AG04449 (cell line): Measurements from ENCODE around the gene ZNF385C.

Source experiments
- CTCF ChIA-PET: fragments of 350-600 bp; formaldehyde crosslinking; extraction: SDS; loops from one replicate; lab custom pipeline; 2021; ENCODE audit warnings: antibody characterized with exemption; lab: Yijun Ruan, JAX
- POLR2A ChIA-PET: fragments of 400-600, 350-600 bp; formaldehyde crosslinking; extraction: SDS; loops from one replicate; lab custom pipeline; 2020; ENCODE audit warnings: antibody characterized with exemption, inconsistent platforms; lab: Yijun Ruan, JAX
- DNase-seq: peaks from one replicate; pipeline ENCODE4 v3.0.0-alpha.2; 2010; ENCODE audit warnings: low read depth, low spot score
- H3K4me3 ChIP-seq: 2 replicates; pipeline ENCODE4 v1.5.1; 2011; ENCODE audit warnings: low read depth, mild to moderate bottlenecking, control low read depth, low read length
- TF ChIP-seq, protein P1 (sequence below): IDR thresholded peaks from one replicate; pipeline ENCODE4 v1.5.1; 2011; ENCODE audit warnings: mild to moderate bottlenecking, moderate library complexity, low read length, control low read depth, inconsistent platforms; ENCODE audit not compliant: insufficient read depth; ENCODE audit errors: missing control alignments

ZNF385C gene

GRCh38 chr17:42117397-42118125, 19.3 kb upstream of the ZNF385C start:
- DNase-seq: no peak
- no peak overlapping the region for H3K4me3 ChIP-seq
- ChIA-PET POLR2A (no interaction called here), CTCF (interaction anchor here (0.6 to 25.6 kb wide), 18 partner anchors 10 to 410 kb away, joined by 3 to 451 read pairs (median 6); partner anchors contain the start of genes CNP, DNAJC7, KCNH4 and NKIRAS2)
- TF ChIP-seq, protein P1, sequence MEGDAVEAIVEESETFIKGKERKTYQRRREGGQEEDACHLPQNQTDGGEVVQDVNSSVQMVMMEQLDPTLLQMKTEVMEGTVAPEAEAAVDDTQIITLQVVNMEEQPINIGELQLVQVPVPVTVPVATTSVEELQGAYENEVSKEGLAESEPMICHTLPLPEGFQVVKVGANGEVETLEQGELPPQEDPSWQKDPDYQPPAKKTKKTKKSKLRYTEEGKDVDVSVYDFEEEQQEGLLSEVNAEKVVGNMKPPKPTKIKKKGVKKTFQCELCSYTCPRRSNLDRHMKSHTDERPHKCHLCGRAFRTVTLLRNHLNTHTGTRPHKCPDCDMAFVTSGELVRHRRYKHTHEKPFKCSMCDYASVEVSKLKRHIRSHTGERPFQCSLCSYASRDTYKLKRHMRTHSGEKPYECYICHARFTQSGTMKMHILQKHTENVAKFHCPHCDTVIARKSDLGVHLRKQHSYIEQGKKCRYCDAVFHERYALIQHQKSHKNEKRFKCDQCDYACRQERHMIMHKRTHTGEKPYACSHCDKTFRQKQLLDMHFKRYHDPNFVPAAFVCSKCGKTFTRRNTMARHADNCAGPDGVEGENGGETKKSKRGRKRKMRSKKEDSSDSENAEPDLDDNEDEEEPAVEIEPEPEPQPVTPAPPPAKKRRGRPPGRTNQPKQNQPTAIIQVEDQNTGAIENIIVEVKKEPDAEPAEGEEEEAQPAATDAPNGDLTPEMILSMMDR: no peak

DNA sequence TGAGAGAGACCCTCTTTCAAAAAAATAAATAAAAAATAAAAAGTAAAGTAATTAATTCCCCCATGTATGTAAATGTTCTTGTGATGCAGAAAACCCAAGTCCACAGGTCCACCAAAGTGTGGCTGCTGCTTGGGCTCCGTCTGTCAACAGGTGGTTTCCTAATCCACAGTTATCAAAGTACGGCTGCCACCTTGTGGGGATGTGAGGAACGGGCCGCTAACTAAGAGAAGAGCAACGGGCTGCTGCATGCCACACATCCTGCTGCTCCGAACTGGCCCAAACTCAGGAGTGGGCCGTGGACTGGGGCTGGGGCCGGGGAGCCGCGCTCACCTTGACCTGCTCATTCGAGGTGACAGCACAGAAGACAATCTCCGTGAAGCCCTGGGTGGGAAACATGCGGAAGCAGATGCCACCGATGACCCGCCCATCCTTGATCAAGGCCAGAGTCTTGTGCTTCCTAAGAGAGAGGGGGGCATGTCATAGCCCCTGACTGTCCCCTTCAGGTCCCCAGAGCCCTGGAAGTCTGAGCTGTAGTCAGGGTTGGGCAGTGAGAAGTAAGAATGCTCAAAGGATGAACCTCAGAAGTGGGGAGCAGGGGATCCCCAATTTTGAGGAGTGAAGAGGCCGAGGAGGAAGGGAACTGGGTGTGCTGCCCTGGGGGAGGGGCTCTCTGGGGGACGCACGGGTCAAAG, 18.6 kb upstream of the ZNF385C start:
- TF ChIP-seq, protein P1: peak; percentile 89
- POLR2A ChIA-PET: no interaction called here
- CTCF ChIA-PET: interaction anchor here (0.6 to 25.6 kb wide), 18 partner anchors 10 to 206 kb away, joined by 3 to 451 read pairs (median 6); partner anchors contain the start of genes CNP, DNAJC7, KCNH4 and NKIRAS2
- H3K4me3 ChIP-seq: no peak overlapping the region
- no peak for DNase-seq

DNA sequence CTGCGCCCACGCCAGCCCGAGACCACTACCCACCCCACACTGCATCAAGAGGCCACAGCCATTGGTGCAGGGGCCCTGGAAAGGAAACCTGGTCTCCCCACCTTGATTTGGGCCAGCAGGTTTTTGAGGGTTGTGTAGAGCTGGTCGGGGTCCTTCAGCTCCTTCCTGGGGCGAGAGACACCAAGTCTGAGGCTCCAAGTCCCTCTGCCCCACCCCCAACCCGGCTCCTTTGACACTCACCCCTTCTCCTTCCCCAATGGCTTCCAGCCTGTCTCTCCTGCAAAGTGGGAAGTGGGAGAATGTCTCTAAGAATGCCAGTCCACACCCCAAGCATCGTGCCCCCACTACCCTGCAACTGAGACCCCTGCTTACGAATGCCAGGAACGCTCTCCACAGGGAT, 15.8 kb upstream of the ZNF385C start:
- ChIA-PET CTCF (interaction anchor here (0.9 to 25.6 kb wide), 6 partner anchors 12 to 151 kb away, joined by 3 to 451 read pairs (median 28); partner anchors contain the start of genes CNP, DNAJC7 and NKIRAS2), POLR2A (interaction anchor here (2.3 kb wide), 1 partner anchor 148 kb away, joined by 7 read pairs; the partner anchor contains the start of gene CNP)
- no peak overlapping the region for H3K4me3 ChIP-seq
- TF ChIP-seq, protein P1: no peak
- no peak for DNase-seq

GRCh38 chr17:42113293-42114069, 15.2 kb upstream of the ZNF385C start:
- POLR2A ChIA-PET: interaction anchor here (1.4 to 2.3 kb wide), 2 partner anchors 94 to 147 kb away, joined by 5 to 7 read pairs; partner anchors contain the start of genes CNP and NKIRAS2
- H3K4me3 ChIP-seq: no peak overlapping the region
- TF ChIP-seq, protein P1: no peak
- CTCF ChIA-PET: interaction anchor here (0.9 to 25.6 kb wide), 5 partner anchors 11 to 151 kb away, joined by 3 to 451 read pairs (median 52); partner anchors contain the start of genes CNP, DNAJC7 and NKIRAS2
- DNase-seq: no peak

- H3K4me3 ChIP-seq: peak within 1 kb of the TSS; percentile 55
- POLR2A ChIA-PET: interaction anchor here (0.6 to 2.3 kb wide), 5 partner anchors 85 to 290 kb away, joined by 3 to 7 read pairs (median 4); partner anchors contain the start of genes CNP, DNAJC7 and NKIRAS2
Measured at GRCh38 chr17:42112552-42113176, 14.4 kb upstream of the ZNF385C start, which contains the start of gene DHX58. DHX58 (minus strand) TSS chr17:42112714; CDS start chr17:42111892, 822 bp downstream.

More at GRCh38 chr17:42112552-42113176, 14.4 kb upstream of the ZNF385C start, which contains the start of gene DHX58:
- TF ChIP-seq, protein P1: no peak
- peak; percentile 36 for DNase-seq
- CTCF ChIA-PET: interaction anchor here (2.4 to 25.6 kb wide), 5 partner anchors 8 to 150 kb away, joined by 7 to 451 read pairs (median 52); partner anchors contain the start of genes CNP, DNAJC7, KAT2A and NKIRAS2
